HepG2 (cell line): ENCODE measurements around the gene KL.

Experiments used
- ATF3 ChIP-seq: sonication (generic); formaldehyde crosslinking; IDR thresholded peaks from 2 replicates; pipeline ENCODE4 v1.4.0; 2020; ENCODE audit warnings: missing genetic modification reagents
- HDAC2 ChIP-seq: sonication (generic); formaldehyde crosslinking; IDR thresholded peaks from 2 replicates; pipeline ENCODE4 v1.4.0; 2020; ENCODE audit warnings: missing genetic modification reagents
- HNRNPLL ChIP-seq: fragments of 200-400 bp; formaldehyde crosslinking; IDR thresholded peaks from 2 replicates; pipeline ENCODE4 v1.6.1; 2017; ENCODE audit warnings: mild to moderate bottlenecking, low read depth, low read length; ENCODE audit not compliant: poor library complexity, severe bottlenecking
- POLR2A ChIP-seq, 2 experiments: IDR thresholded peaks; 2 replicates each; pipeline ENCODE4 v1.6.1; 2011; ENCODE audit warnings: low read depth in 2 of 2, low read length in 2 of 2, mild to moderate bottlenecking in 1 of 2, moderate library complexity in 1 of 2; ENCODE audit not compliant: insufficient read depth in 1 of 2
- SRF ChIP-seq: IDR thresholded peaks from 2 replicates; pipeline ENCODE4 v1.6.1; 2011; ENCODE audit warnings: mild to moderate bottlenecking, low read depth, low read length, moderate library complexity
- SRSF1 ChIP-seq: fragments of 200-400 bp; formaldehyde crosslinking; optimal IDR thresholded peaks from 2 replicates; pipeline ENCODE3; 2017; ENCODE audit warnings: mild to moderate bottlenecking, low read depth, low read length, moderate library complexity
- ZBTB1 ChIP-seq: sonication (generic); formaldehyde crosslinking; IDR thresholded peaks from 2 replicates; pipeline ENCODE4 v1.4.0; 2020; ENCODE audit warnings: missing genetic modification reagents, borderline replicate concordance
- TF ChIP-seq, protein P1 (sequence below): sonication (generic); formaldehyde crosslinking; IDR thresholded peaks from 2 replicates; pipeline ENCODE4 v1.5.0; 2020; ENCODE audit warnings: mild to moderate bottlenecking, missing genetic modification reagents, moderate library complexity
- TF ChIP-seq, protein P2 (sequence below): sonication (generic); formaldehyde crosslinking; IDR thresholded peaks from 2 replicates; pipeline ENCODE4 v1.8.1; 2023; ENCODE audit warnings: mild to moderate bottlenecking, missing genetic modification reagents

GRCh38 chr13:33096886-33097605, 80.8 kb downstream of the KL start:
- TF ChIP-seq HDAC2 (CRISPR knock-in tag) (no peak), HNRNPLL (no peak), ATF3 (CRISPR knock-in tag) (no peak), POLR2A (IDR thresholded peaks at IDR 0.05; ENCODE audit: insufficient read depth in 1 of 2, low read depth in 2 of 2, low read length in 2 of 2) (no peak), SRSF1 (no peak), SRF (no peak), ZBTB1 (CRISPR knock-in tag) (no peak)
- TF ChIP-seq, protein P1, sequence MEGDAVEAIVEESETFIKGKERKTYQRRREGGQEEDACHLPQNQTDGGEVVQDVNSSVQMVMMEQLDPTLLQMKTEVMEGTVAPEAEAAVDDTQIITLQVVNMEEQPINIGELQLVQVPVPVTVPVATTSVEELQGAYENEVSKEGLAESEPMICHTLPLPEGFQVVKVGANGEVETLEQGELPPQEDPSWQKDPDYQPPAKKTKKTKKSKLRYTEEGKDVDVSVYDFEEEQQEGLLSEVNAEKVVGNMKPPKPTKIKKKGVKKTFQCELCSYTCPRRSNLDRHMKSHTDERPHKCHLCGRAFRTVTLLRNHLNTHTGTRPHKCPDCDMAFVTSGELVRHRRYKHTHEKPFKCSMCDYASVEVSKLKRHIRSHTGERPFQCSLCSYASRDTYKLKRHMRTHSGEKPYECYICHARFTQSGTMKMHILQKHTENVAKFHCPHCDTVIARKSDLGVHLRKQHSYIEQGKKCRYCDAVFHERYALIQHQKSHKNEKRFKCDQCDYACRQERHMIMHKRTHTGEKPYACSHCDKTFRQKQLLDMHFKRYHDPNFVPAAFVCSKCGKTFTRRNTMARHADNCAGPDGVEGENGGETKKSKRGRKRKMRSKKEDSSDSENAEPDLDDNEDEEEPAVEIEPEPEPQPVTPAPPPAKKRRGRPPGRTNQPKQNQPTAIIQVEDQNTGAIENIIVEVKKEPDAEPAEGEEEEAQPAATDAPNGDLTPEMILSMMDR, result no peak
- TF ChIP-seq, protein P2, sequence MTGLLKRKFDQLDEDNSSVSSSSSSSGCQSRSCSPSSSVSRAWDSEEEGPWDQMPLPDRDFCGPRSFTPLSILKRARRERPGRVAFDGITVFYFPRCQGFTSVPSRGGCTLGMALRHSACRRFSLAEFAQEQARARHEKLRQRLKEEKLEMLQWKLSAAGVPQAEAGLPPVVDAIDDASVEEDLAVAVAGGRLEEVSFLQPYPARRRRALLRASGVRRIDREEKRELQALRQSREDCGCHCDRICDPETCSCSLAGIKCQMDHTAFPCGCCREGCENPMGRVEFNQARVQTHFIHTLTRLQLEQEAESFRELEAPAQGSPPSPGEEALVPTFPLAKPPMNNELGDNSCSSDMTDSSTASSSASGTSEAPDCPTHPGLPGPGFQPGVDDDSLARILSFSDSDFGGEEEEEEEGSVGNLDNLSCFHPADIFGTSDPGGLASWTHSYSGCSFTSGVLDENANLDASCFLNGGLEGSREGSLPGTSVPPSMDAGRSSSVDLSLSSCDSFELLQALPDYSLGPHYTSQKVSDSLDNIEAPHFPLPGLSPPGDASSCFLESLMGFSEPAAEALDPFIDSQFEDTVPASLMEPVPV (CRISPR knock-in tag), result no peak
